HL-60 (cell line): ENCODE measurements around the gene XRCC6.

ENCODE experiments used
- CTCF ChIP-seq: IDR thresholded peaks from one replicate; pipeline ENCODE4 v1.5.1; 2011; ENCODE audit warnings: low read length, control low read depth, inconsistent platforms; ENCODE audit not compliant: insufficient read depth
- REST ChIP-seq: IDR thresholded peaks from 2 replicates; pipeline ENCODE4 v1.6.1; 2012; ENCODE audit warnings: low read depth; ENCODE audit not compliant: insufficient replicate concordance

- TF ChIP-seq CTCF = no peak
- no peak for TF ChIP-seq REST
These were observed 48.1 kb downstream of the XRCC6 start for GRCh38 chr22:41668971-41669911.
